ENCODE data around the gene LDLRAD4.

Gene LDLRAD4

DNA sequence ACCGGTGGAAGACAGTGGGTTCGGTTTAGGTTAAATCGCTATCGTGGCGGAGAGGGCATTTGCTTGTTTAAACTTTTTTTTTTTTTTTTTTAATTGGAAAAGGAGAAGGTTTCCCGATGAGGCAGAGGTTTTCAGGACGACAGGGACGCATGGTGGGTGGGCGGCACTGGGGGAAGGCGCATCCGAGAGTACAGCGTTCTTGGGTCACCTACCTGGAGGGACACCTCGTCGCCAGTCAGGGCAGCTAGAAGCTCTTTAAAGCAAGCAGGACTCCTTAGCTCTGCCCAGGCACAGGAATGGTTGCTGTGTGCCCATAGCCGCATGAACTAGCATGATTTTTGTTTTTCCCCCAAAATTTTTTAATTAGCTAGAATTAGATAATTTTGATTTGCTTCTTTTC lies 437 bp downstream of the LDLRAD4 start:
- TF ChIP-seq ISL1 (CRISPR knock-in tag; IDR thresholded peaks at IDR 0.05) (no peak), RARB (CRISPR knock-in tag; IDR thresholded peaks at IDR 0.05) (no peak), ZNF8 (CRISPR knock-in tag; IDR thresholded peaks at IDR 0.05) (no peak), TOX (CRISPR knock-in tag; IDR thresholded peaks at IDR 0.05; ENCODE audit: borderline replicate concordance) (no peak), TCF4 (CRISPR knock-in tag; IDR thresholded peaks at IDR 0.05; ENCODE audit: borderline replicate concordance) (no peak), ZFP30 (CRISPR knock-in tag; IDR thresholded peaks at IDR 0.05) (no peak), OSR1 (CRISPR knock-in tag; IDR thresholded peaks at IDR 0.05) (no peak), ARNTL (CRISPR knock-in tag; IDR thresholded peaks at IDR 0.05; ENCODE audit: borderline replicate concordance, low read depth) (no peak), ZFP3 (CRISPR knock-in tag; IDR thresholded peaks at IDR 0.05) (no peak), ZNF565 (CRISPR knock-in tag; conservative IDR thresholded peaks at IDR 0.05; ENCODE audit: low read depth) (no peak), BACH2 (CRISPR knock-in tag; IDR thresholded peaks at IDR 0.05; ENCODE audit: borderline replicate concordance) (no peak), GLIS3 (CRISPR knock-in tag; IDR thresholded peaks at IDR 0.05) (no peak), ZC3H10 (CRISPR knock-in tag; IDR thresholded peaks at IDR 0.05) (no peak), ESRRG (CRISPR knock-in tag; IDR thresholded peaks at IDR 0.05) (no peak)
- TF ChIP-seq, protein P1, sequence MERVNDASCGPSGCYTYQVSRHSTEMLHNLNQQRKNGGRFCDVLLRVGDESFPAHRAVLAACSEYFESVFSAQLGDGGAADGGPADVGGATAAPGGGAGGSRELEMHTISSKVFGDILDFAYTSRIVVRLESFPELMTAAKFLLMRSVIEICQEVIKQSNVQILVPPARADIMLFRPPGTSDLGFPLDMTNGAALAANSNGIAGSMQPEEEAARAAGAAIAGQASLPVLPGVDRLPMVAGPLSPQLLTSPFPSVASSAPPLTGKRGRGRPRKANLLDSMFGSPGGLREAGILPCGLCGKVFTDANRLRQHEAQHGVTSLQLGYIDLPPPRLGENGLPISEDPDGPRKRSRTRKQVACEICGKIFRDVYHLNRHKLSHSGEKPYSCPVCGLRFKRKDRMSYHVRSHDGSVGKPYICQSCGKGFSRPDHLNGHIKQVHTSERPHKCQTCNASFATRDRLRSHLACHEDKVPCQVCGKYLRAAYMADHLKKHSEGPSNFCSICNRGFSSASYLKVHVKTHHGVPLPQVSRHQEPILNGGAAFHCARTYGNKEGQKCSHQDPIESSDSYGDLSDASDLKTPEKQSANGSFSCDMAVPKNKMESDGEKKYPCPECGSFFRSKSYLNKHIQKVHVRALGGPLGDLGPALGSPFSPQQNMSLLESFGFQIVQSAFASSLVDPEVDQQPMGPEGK (CRISPR knock-in tag; IDR thresholded peaks at IDR 0.05; ENCODE audit: borderline replicate concordance), result no peak
- TF ChIP-seq, protein P2, sequence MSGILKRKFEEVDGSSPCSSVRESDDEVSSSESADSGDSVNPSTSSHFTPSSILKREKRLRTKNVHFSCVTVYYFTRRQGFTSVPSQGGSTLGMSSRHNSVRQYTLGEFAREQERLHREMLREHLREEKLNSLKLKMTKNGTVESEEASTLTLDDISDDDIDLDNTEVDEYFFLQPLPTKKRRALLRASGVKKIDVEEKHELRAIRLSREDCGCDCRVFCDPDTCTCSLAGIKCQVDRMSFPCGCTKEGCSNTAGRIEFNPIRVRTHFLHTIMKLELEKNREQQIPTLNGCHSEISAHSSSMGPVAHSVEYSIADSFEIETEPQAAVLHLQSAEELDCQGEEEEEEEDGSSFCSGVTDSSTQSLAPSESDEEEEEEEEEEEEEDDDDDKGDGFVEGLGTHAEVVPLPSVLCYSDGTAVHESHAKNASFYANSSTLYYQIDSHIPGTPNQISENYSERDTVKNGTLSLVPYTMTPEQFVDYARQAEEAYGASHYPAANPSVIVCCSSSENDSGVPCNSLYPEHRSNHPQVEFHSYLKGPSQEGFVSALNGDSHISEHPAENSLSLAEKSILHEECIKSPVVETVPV (CRISPR knock-in tag; IDR thresholded peaks at IDR 0.05), result no peak
- no peak for ATAC-seq

DNA sequence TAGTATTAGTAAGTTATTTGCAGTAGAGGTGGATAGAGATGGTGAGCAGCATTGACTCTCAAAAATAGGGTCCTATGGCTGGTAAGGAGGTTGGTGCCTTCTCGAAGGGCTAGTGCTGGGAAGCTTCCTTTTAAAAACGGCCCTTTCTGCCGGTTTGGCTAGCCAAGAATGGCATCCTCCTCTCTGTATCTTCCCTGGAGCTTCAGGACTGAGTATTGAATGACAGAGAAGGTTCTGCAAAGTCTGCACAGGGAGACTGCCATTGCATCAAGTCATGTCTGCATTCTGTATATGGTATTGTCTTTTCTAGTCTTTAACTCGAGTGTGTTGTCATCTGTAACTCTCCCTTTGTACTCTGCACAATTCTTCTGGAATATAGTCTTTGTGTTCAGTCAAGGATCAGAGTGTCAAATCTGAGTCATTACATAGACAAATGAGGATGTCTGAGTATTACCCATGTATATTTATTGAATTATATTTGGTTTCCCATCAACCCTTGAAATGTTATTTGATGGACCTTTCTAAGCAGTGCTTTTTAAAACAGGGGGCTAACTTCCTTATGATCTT lies 1.1 kb downstream of the LDLRAD4 start:
- no peak for TF ChIP-seq ZNF565 (CRISPR knock-in tag; conservative IDR thresholded peaks at IDR 0.05; ENCODE audit: low read depth)
- TF ChIP-seq, protein P1 (CRISPR knock-in tag; IDR thresholded peaks at IDR 0.05; ENCODE audit: borderline replicate concordance), result no peak
- TF ChIP-seq BACH2 (CRISPR knock-in tag; IDR thresholded peaks at IDR 0.05; ENCODE audit: borderline replicate concordance), result no peak
- no peak for TF ChIP-seq CSDC2 (CRISPR knock-in tag; IDR thresholded peaks at IDR 0.05)
- no peak for TF ChIP-seq TCF4 (CRISPR knock-in tag; IDR thresholded peaks at IDR 0.05; ENCODE audit: borderline replicate concordance)
- TF ChIP-seq ZNF70 (CRISPR knock-in tag; IDR thresholded peaks at IDR 0.05), result no peak
- TF ChIP-seq, protein P2 (CRISPR knock-in tag; IDR thresholded peaks at IDR 0.05), result no peak
- TF ChIP-seq, protein P3, sequence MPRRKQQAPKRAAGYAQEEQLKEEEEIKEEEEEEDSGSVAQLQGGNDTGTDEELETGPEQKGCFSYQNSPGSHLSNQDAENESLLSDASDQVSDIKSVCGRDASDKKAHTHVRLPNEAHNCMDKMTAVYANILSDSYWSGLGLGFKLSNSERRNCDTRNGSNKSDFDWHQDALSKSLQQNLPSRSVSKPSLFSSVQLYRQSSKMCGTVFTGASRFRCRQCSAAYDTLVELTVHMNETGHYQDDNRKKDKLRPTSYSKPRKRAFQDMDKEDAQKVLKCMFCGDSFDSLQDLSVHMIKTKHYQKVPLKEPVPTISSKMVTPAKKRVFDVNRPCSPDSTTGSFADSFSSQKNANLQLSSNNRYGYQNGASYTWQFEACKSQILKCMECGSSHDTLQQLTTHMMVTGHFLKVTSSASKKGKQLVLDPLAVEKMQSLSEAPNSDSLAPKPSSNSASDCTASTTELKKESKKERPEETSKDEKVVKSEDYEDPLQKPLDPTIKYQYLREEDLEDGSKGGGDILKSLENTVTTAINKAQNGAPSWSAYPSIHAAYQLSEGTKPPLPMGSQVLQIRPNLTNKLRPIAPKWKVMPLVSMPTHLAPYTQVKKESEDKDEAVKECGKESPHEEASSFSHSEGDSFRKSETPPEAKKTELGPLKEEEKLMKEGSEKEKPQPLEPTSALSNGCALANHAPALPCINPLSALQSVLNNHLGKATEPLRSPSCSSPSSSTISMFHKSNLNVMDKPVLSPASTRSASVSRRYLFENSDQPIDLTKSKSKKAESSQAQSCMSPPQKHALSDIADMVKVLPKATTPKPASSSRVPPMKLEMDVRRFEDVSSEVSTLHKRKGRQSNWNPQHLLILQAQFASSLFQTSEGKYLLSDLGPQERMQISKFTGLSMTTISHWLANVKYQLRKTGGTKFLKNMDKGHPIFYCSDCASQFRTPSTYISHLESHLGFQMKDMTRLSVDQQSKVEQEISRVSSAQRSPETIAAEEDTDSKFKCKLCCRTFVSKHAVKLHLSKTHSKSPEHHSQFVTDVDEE (CRISPR knock-in tag; IDR thresholded peaks at IDR 0.05), result no peak
- TF ChIP-seq ISL1 (CRISPR knock-in tag; IDR thresholded peaks at IDR 0.05), result no peak
- no peak for TF ChIP-seq OSR1 (CRISPR knock-in tag; IDR thresholded peaks at IDR 0.05)
- no peak for ATAC-seq

DNA sequence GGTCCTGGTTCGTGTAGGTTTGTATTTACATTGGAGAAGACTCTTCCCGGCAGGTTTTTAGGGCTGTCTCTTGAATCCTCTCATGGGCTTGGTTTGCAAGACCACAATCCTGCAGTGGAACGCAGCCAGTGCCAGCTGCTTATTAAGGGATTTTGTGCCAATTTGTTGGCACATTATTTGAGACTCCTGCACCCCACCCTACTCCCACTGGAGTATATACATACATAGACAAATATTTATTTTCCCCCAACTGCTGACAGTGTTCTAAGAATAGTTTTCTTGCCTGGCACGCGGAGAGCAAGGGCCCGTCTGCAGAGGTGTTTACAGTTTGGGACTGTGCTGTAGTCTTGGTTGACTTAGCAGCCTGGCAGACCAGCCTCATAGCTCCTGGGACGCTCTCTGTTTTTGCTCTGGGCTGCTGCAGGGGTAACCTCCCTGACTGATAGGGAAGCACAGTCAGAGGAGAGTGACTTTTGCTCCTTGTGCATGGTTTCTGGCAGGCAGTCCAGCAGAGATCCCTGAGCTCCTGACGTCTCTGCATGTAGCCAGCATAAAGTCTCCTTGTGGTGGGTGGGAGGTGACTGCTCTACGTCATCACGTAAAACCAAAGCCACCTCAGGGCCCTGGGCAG lies 1.9 kb downstream of the LDLRAD4 start:
- ATAC-seq, result no peak
- TF ChIP-seq ZFP3 (CRISPR knock-in tag; IDR thresholded peaks at IDR 0.05) (no peak), OSR1 (CRISPR knock-in tag; IDR thresholded peaks at IDR 0.05) (no peak), ARNTL (CRISPR knock-in tag; IDR thresholded peaks at IDR 0.05; ENCODE audit: borderline replicate concordance, low read depth) (no peak), ZNF8 (CRISPR knock-in tag; IDR thresholded peaks at IDR 0.05) (no peak), ZC3H10 (CRISPR knock-in tag; IDR thresholded peaks at IDR 0.05) (no peak), ZNF70 (CRISPR knock-in tag; IDR thresholded peaks at IDR 0.05) (no peak)
- TF ChIP-seq, protein P3 (CRISPR knock-in tag; IDR thresholded peaks at IDR 0.05), result no peak
- TF ChIP-seq, protein P4, sequence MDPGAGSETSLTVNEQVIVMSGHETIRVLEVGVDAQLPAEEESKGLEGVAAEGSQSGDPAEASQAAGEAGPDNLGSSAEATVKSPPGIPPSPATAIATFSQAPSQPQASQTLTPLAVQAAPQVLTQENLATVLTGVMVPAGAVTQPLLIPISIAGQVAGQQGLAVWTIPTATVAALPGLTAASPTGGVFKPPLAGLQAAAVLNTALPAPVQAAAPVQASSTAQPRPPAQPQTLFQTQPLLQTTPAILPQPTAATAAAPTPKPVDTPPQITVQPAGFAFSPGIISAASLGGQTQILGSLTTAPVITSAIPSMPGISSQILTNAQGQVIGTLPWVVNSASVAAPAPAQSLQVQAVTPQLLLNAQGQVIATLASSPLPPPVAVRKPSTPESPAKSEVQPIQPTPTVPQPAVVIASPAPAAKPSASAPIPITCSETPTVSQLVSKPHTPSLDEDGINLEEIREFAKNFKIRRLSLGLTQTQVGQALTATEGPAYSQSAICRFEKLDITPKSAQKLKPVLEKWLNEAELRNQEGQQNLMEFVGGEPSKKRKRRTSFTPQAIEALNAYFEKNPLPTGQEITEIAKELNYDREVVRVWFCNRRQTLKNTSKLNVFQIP (CRISPR knock-in tag; IDR thresholded peaks at IDR 0.05; ENCODE audit: borderline replicate concordance, low read depth), result no peak

Measured in SK-N-SH treated with all-trans-retinoic acid at 6 μM for 48 hours (cell line).